CD4-positive, alpha-beta T cell (primary cell): Measurements from ENCODE around the gene EIF4H. TPM values are rescaled to one million over a fixed set of nuclear protein-coding genes. Genes with fewer than 3 reads are reported as not detected.

ENCODE experiments used
- ATAC-seq: fragments of 200-7000 bp; cut with Tn5 transposase; one replicate; pipeline ENCODE4 v1.10.0; 2022; ENCODE audit warnings: mild to moderate bottlenecking; ENCODE audit not compliant: poor library complexity
- CTCF ChIA-PET: fragments of 350-600 bp; sonication (Branson Sonifier 250); formaldehyde crosslinking; loops from one replicate; lab custom pipeline; 2021; ENCODE audit warnings: antibody characterized with exemption, inconsistent platforms; lab: Charles Lee
- POLR2A ChIA-PET: fragments of 350-600 bp; sonication (Branson Sonifier 250); formaldehyde crosslinking; loops from one replicate; lab custom pipeline; 2021; ENCODE audit warnings: antibody characterized with exemption, inconsistent platforms; lab: Charles Lee
- DNase-seq, 14 experiments: peaks; one replicate each; pipeline ENCODE4 v3.0.0-alpha.2; 2013 to 2020; ENCODE audit warnings: mixed read lengths in 2 of 14
- H3K27ac ChIP-seq, 2 donors: one replicate each; pipeline versions ENCODE4 v1.5.1 to v1.7.0; 2013; ENCODE audit warnings: low read length in 2 of 2, low read depth in 1 of 2, mild to moderate bottlenecking in 1 of 2
- H3K27me3 ChIP-seq, 2 experiments: 1 replicate in 1 of 2; 2 replicates in 1 of 2; pipeline versions ENCODE4 v1.6.1 to v1.7.0; 2013; ENCODE audit warnings: low read length in 2 of 2, control low read depth in 1 of 2, mild to moderate bottlenecking in 1 of 2, moderate library complexity in 1 of 2; ENCODE audit not compliant: insufficient read depth in 2 of 2, control insufficient read depth in 1 of 2
- H3K36me3 ChIP-seq: one replicate; pipeline ENCODE4 v1.6.1; 2013; ENCODE audit warnings: low read length, control low read depth; ENCODE audit not compliant: insufficient read depth
- H3K4me1 ChIP-seq: one replicate; pipeline ENCODE4 v1.6.1; 2013; ENCODE audit warnings: low read length, control low read depth; ENCODE audit not compliant: insufficient read depth
- H3K4me3 ChIP-seq: one replicate; pipeline ENCODE4 v1.5.1; 2013; ENCODE audit warnings: mild to moderate bottlenecking, low read length, moderate library complexity
- H3K9me3 ChIP-seq, 2 experiments: 1 replicate in 1 of 2; 2 replicates in 1 of 2; pipeline versions ENCODE4 v1.6.1 to v1.7.0; 2013; ENCODE audit warnings: low read length in 2 of 2, mild to moderate bottlenecking in 2 of 2, control low read depth in 1 of 2, moderate library complexity in 1 of 2; ENCODE audit not compliant: control insufficient read depth in 1 of 2, insufficient read depth in 1 of 2
- H3K27ac Mint-ChIP-seq: one replicate; pipeline ENCODE4 v1.8.0; 2020; ENCODE audit warnings: mixed read lengths
- H3K27me3 Mint-ChIP-seq: one replicate; pipeline ENCODE4 v1.8.0; 2021; ENCODE audit warnings: mixed read lengths
- H3K36me3 Mint-ChIP-seq: one replicate; pipeline ENCODE4 v1.8.0; 2021; ENCODE audit warnings: low read depth, mixed read lengths
- H3K4me1 Mint-ChIP-seq: one replicate; pipeline ENCODE4 v1.8.0; 2021; ENCODE audit warnings: low read depth, mixed read lengths
- H3K4me3 Mint-ChIP-seq: one replicate; pipeline ENCODE4 v1.8.0; 2020; ENCODE audit warnings: mild to moderate bottlenecking, mixed read lengths
- H3K9me3 Mint-ChIP-seq: one replicate; pipeline ENCODE4 v1.8.0; 2020; ENCODE audit warnings: mixed read lengths
- CTCF ChIP-seq: fragments of 200-600 bp; IDR thresholded peaks from one replicate; pipeline ENCODE4 v1.8.0; 2022; ENCODE audit warnings: antibody characterized with exemption, mild to moderate bottlenecking
- intact Hi-C, 2 experiments: fragments of 100-400 bp; cut with DNase I in 1 of 2; cut with micrococcal nuclease in 1 of 2; formaldehyde crosslinking; loops; one replicate each; pipeline versions ENCODE4 v1.15.1 to v1.9.0; 2023 to 2025; cut with DNase I, micrococcal nuclease
- total RNA-seq, 174 experiments: library from RNA in 2 of 174; stranded (reverse) in 2 of 174; gene quantifications; one replicate each; pipeline ENCODE4 v1.2.3 and lab custom pipeline; 2021 to 2026

The EIF4H gene
- total RNA-seq, 2 experiments from 2014 or later: 311 to 316 TPM

GRCh38 chr7:74173074-74173473, 1.1 kb upstream of the EIF4H start:
- no peaks in the 10 kb centered on the region for H3K9me3 ChIP-seq
- peaks cover 37% of the 10 kb centered on the region for H3K4me1 ChIP-seq
- intact Hi-C loops: loop anchor here in 1 of 2 experiments (5.0 to 10.0 kb wide), 4 partner anchors 86 to 618 kb away; partner anchors contain the start of genes ABHD11, BCL7B and GTF2I
- Mint-ChIP-seq H3K36me3 (peaks cover 29% of the 10 kb centered on the region), H3K9me3 (no peaks in the 10 kb centered on the region), H3K4me3 (peak overlapping the region; percentile 89), H3K27ac (peak overlapping the region; percentile 95), H3K27me3 (no peaks in the 10 kb centered on the region), H3K4me1 (peaks cover 44% of the 10 kb centered on the region)
- no peak for TF ChIP-seq CTCF
- H3K36me3 ChIP-seq: peaks cover 19% of the 10 kb centered on the region
- POLR2A ChIA-PET: interaction anchor here (0.7 to 2.7 kb wide), 6 partner anchors 8 to 105 kb away, joined by 3 to 22 read pairs (median 6); partner anchors contain the start of gene LIMK1
- H3K27ac ChIP-seq: no peak overlapping the region
- DNase-seq (no peak), ATAC-seq (no peak)
- no peaks in the 10 kb centered on the region for H3K27me3 ChIP-seq
- CTCF ChIA-PET: interaction anchor here (1.3 to 2.6 kb wide), 2 partner anchors 10 to 34 kb away, joined by 6 to 12 read pairs; no protein-coding TSS in a partner anchor
- H3K4me3 ChIP-seq: peak overlapping the region; percentile 85

- no peak for ATAC-seq
- Histone ChIP-seq H3K36me3 (peaks cover 22% of the 10 kb centered on the region), H3K27ac (peak overlapping the region; percentile 57 to 67), H3K4me3 (peak overlapping the region; percentile 85), H3K9me3 (no peaks in the 10 kb centered on the region), H3K27me3 (no peaks in the 10 kb centered on the region), H3K4me1 (peaks cover 41% of the 10 kb centered on the region)
- Mint-ChIP-seq H3K9me3 (no peaks in the 10 kb centered on the region), H3K27me3 (no peaks in the 10 kb centered on the region), H3K4me1 (peaks cover 48% of the 10 kb centered on the region), H3K27ac (peak overlapping the region; percentile 95), H3K4me3 (peak overlapping the region; percentile 89), H3K36me3 (peaks cover 32% of the 10 kb centered on the region)
- no peak for DNase-seq
- ChIA-PET POLR2A (interaction anchor here (0.7 to 2.7 kb wide), 8 partner anchors 8 to 117 kb away, joined by 3 to 22 read pairs (median 6); partner anchors contain the start of gene LIMK1), CTCF (interaction anchor here (1.3 to 2.6 kb wide), 2 partner anchors 10 to 33 kb away, joined by 6 to 12 read pairs; no protein-coding TSS in a partner anchor)
- intact Hi-C loops: loop anchor here in 1 of 2 experiments (5.0 to 10.0 kb wide), 4 partner anchors 86 to 619 kb away; partner anchors contain the start of genes ABHD11, BCL7B and GTF2I
- TF ChIP-seq CTCF: no peak
Measured at GRCh38 chr7:74173491-74173865, 678 bp upstream of the EIF4H start.

GRCh38 chr7:74174606-74175082, 488 bp downstream of the EIF4H start:
- ChIA-PET CTCF (interaction anchor here (1.3 to 2.6 kb wide), 2 partner anchors 9 to 32 kb away, joined by 6 to 12 read pairs; no protein-coding TSS in a partner anchor), POLR2A (interaction anchor here (0.8 to 2.7 kb wide), 7 partner anchors 9 to 1740 kb away, joined by 3 to 22 read pairs (median 6); partner anchors contain the start of genes LAT2, LIMK1 and POR)
- TF ChIP-seq CTCF: no peak
- peaks cover 43% of the 10 kb centered on the region for H3K36me3 Mint-ChIP-seq
- Histone ChIP-seq H3K4me3 (peak overlapping the region; percentile 85), H3K27ac (peak overlapping the region; percentile 61 to 75), H3K4me1 (peaks cover 52% of the 10 kb centered on the region), H3K36me3 (peaks cover 32% of the 10 kb centered on the region), H3K27me3 (no peaks in the 10 kb centered on the region), H3K9me3 (no peaks in the 10 kb centered on the region)
- ATAC-seq: peak; percentile 48
- DNase-seq: peak in 11 of 14 experiments; percentile 2 to 68 (median 23)
- H3K4me1 Mint-ChIP-seq: peaks cover 59% of the 10 kb centered on the region
- no peaks in the 10 kb centered on the region for H3K27me3 Mint-ChIP-seq
- peak overlapping the region; percentile 95 for H3K27ac Mint-ChIP-seq
- H3K4me3 Mint-ChIP-seq: peak overlapping the region; percentile 96
- no peaks in the 10 kb centered on the region for H3K9me3 Mint-ChIP-seq
- intact Hi-C loops: loop anchor here in 1 of 2 experiments (1.0 to 10.0 kb wide), 6 partner anchors 80 to 620 kb away; partner anchors contain the start of genes ABHD11, BCL7B, CLIP2 and GTF2I
